Measurements from ENCODE around the gene COPB2.

Gene COPB2

GRCh38 chr3:139421040-139421439 lies 31.6 kb upstream of the COPB2 start:
- H3K9me2 ChIP-seq (replicated peaks; ENCODE audit: low read depth, low read length) = no peaks in the 10 kb centered on the region
- H3K9ac ChIP-seq (ENCODE audit: low read depth, low read length, poor library complexity, severe bottlenecking) = no peak overlapping the region
- H3K36me3 ChIP-seq (ENCODE audit: insufficient read depth, low read length) = no peaks in the 10 kb centered on the region
- no peaks in the 10 kb centered on the region for H3K4me1 ChIP-seq (ENCODE audit: insufficient read depth, low read length, poor library complexity, severe bottlenecking)
- H3K4me2 ChIP-seq (ENCODE audit: low read depth, low read length, poor library complexity, severe bottlenecking) = no peak overlapping the region
- no peak overlapping the region for H2AFZ ChIP-seq (ENCODE audit: low read length)
- TF ChIP-seq EZH2phosphoT487 (IDR thresholded peaks at IDR 0.05; ENCODE audit: borderline replicate concordance) (no peak), CTCF (conservative IDR thresholded peaks at IDR 0.05; ENCODE audit: low read length) (no peak)
- no peak overlapping the region for H3K4me3 ChIP-seq (ENCODE audit: low read length, poor library complexity, severe bottlenecking)
- no peaks in the 10 kb centered on the region for H3K79me2 ChIP-seq (ENCODE audit: insufficient read depth, low read length)
- no peaks in the 10 kb centered on the region for H3K9me3 ChIP-seq (ENCODE audit: insufficient read depth, low read depth, low read length)
- no peaks in the 10 kb centered on the region for H3K27me3 ChIP-seq (ENCODE audit: insufficient read depth, low read length, poor library complexity, severe bottlenecking)
- no peaks in the 10 kb centered on the region for H3F3A ChIP-seq (ENCODE audit: low read depth)
- H4K20me1 ChIP-seq (ENCODE audit: insufficient read depth, low read length, poor library complexity, severe bottlenecking) = no peaks in the 10 kb centered on the region

- H3K36me3 ChIP-seq (ENCODE audit: insufficient read depth, low read length) = no peaks in the 10 kb centered on the region
- H3K4me2 ChIP-seq (ENCODE audit: low read depth, low read length, poor library complexity, severe bottlenecking) = no peak overlapping the region
- no peaks in the 10 kb centered on the region for H4K20me1 ChIP-seq (ENCODE audit: insufficient read depth, low read length, poor library complexity, severe bottlenecking)
- no peaks in the 10 kb centered on the region for H3K27me3 ChIP-seq (ENCODE audit: insufficient read depth, low read length, poor library complexity, severe bottlenecking)
- no peak overlapping the region for H3K9ac ChIP-seq (ENCODE audit: low read depth, low read length, poor library complexity, severe bottlenecking)
- H3K4me1 ChIP-seq (ENCODE audit: insufficient read depth, low read length, poor library complexity, severe bottlenecking) = no peaks in the 10 kb centered on the region
- no peaks in the 10 kb centered on the region for H3K79me2 ChIP-seq (ENCODE audit: insufficient read depth, low read length)
- H2AFZ ChIP-seq (ENCODE audit: low read length) = no peak overlapping the region
- no peak overlapping the region for H3K4me3 ChIP-seq (ENCODE audit: low read length, poor library complexity, severe bottlenecking)
- no peaks in the 10 kb centered on the region for H3F3A ChIP-seq (ENCODE audit: low read depth)
- 0 out of 2 replicates have a peak, but pooled peaks cover 3% of the 10 kb centered on the region for H3K9me3 ChIP-seq (ENCODE audit: insufficient read depth, low read depth, low read length)
- no peaks in the 10 kb centered on the region for H3K9me2 ChIP-seq (replicated peaks; ENCODE audit: low read depth, low read length)
- TF ChIP-seq CTCF (conservative IDR thresholded peaks at IDR 0.05; ENCODE audit: low read length) = no peak
- no peak for TF ChIP-seq EZH2phosphoT487 (IDR thresholded peaks at IDR 0.05; ENCODE audit: borderline replicate concordance)
These were observed 28.7 kb upstream of the COPB2 start for GRCh38 chr3:139418144-139418543.

- no peaks in the 10 kb centered on the region for H3K79me2 ChIP-seq (ENCODE audit: insufficient read depth, low read length)
- no peak overlapping the region for H3K9ac ChIP-seq (ENCODE audit: low read depth, low read length, poor library complexity, severe bottlenecking)
- H3K4me3 ChIP-seq (ENCODE audit: low read length, poor library complexity, severe bottlenecking) = no peak overlapping the region
- H3K9me2 ChIP-seq (replicated peaks; ENCODE audit: low read depth, low read length) = no peaks in the 10 kb centered on the region
- no peaks in the 10 kb centered on the region for H3K4me1 ChIP-seq (ENCODE audit: insufficient read depth, low read length, poor library complexity, severe bottlenecking)
- no peak overlapping the region for H2AFZ ChIP-seq (ENCODE audit: low read length)
- H3K27me3 ChIP-seq (ENCODE audit: insufficient read depth, low read length, poor library complexity, severe bottlenecking) = no peaks in the 10 kb centered on the region
- H3K4me2 ChIP-seq (ENCODE audit: low read depth, low read length, poor library complexity, severe bottlenecking) = no peak overlapping the region
- TF ChIP-seq CTCF (conservative IDR thresholded peaks at IDR 0.05; ENCODE audit: low read length) = no peak
- TF ChIP-seq EZH2phosphoT487 (IDR thresholded peaks at IDR 0.05; ENCODE audit: borderline replicate concordance) = no peak
- H3K36me3 ChIP-seq (ENCODE audit: insufficient read depth, low read length) = no peaks in the 10 kb centered on the region
- H4K20me1 ChIP-seq (ENCODE audit: insufficient read depth, low read length, poor library complexity, severe bottlenecking) = no peaks in the 10 kb centered on the region
- H3K9me3 ChIP-seq (ENCODE audit: insufficient read depth, low read depth, low read length) = 0 out of 2 replicates have a peak, but pooled peaks cover 4% of the 10 kb centered on the region
- no peaks in the 10 kb centered on the region for H3F3A ChIP-seq (ENCODE audit: low read depth)
These were observed 26.8 kb upstream of the COPB2 start for GRCh38 chr3:139416275-139416674.

All from Loucy (cell line).